ENCODE results near the gene CALCB. TPM values are rescaled to one million over a fixed set of nuclear protein-coding genes. Genes with fewer than 3 reads are reported as not detected.
A peak's percentile ranks its signal among the peaks of the same experiment; 100 is the strongest.
"Not testable (repeated sequence)": the region's sequence is repeated elsewhere in the genome, so short reads cannot be mapped to it uniquely, and the experiment has no call there.

Gene CALCB
- 1.2 and 2.4 TPM in 2 replicates for total RNA-seq

DNA sequence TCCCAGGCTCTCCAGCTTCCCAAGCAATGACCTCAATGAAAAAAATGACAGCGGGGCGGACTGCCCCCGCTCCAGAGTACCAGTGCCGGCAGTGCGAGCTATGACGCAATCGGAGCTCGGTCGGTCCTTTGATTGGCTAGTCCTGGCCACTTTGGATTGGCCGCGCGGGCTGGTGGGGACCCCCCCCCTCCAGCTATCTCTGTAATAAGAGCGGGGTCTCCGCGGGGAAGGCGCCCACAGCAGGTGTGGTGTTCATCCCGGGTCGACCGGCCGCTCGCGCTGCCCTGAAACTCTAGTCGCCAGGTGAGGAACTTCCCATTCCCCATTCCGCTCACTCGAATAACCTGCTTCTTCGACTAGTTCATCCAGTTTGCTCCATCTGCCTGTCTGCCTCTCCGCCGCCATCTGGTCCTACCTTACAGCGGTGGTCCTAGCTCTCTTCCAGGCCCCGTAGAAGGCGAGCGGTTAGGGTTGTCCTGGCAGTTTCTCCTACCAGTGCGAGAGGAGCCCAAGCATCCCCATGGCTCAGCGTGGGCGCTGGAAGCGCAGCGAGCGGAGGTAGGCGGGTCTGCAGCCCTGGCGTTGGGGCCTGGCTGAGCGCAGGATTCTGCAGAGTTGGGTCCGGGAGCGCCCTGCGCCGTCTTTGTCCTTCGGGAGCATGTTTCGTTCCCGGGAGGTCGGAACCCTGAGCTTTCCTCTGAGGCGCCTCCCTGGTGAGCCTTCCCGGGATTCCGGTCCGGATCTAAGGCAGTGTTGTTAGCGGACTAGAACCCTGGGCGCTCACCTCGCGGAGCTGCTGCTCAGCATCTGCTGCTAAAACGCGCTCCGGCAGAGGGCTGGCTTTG, at the start of gene CALCB:
Gene CALCB, plus strand, starts transcription at position 233 of the 845 bp plus-strand sequence. CDS start 1,126 bp downstream, outside the sequence.
- TF ChIP-seq CTCF (IDR thresholded peaks at IDR 0.05; ENCODE audit: insufficient read depth, low read length, poor library complexity, severe bottlenecking), result no peak
- Histone ChIP-seq H3K36me3 (ENCODE audit: control insufficient read depth, insufficient read depth, low read length) (no peaks in the 10 kb centered on the region), H3K27me3 (ENCODE audit: control insufficient read depth, insufficient read depth, low read length) (peaks cover 31% of the 10 kb centered on the region), H3K4me3 (ENCODE audit: low read depth, low read length) (peak within 1 kb of the TSS; percentile 34)
- no peak for DNase-seq (ENCODE audit: low read depth)

DNA sequence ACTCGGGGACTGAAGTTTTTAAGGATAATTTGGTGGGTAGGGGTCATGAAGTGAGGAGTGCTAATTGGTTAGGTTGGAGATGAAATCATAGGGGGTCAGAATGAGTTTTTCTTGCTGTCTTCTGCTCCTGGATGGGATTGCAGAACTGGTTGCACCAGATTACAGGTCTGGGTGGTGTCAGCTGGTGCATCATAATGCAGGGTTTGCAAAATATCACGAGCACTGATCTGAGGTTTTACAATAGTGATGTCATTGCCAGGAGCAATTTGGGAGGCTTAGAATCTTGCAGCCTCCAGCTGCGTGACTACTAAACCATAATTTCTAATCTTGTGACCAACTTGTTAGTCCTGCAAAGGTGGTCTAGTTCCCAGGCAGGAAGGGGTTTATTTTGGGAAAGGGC, 46.4 kb upstream of the CALCB start:
- no peaks in the 10 kb centered on the region for H3K27me3 ChIP-seq (ENCODE audit: control insufficient read depth, insufficient read depth, low read length)
- no peak overlapping the region for H3K4me3 ChIP-seq (ENCODE audit: low read depth, low read length)
- TF ChIP-seq CTCF (IDR thresholded peaks at IDR 0.05; ENCODE audit: insufficient read depth, low read length, poor library complexity, severe bottlenecking), result no peak
- H3K36me3 ChIP-seq (ENCODE audit: control insufficient read depth, insufficient read depth, low read length), result no peaks in the 10 kb centered on the region
- DNase-seq (ENCODE audit: low read depth), result no peak

- Histone ChIP-seq H3K4me3 (ENCODE audit: low read depth, low read length) (no peak overlapping the region), H3K27me3 (ENCODE audit: control insufficient read depth, insufficient read depth, low read length) (no peaks in the 10 kb centered on the region), H3K36me3 (ENCODE audit: control insufficient read depth, insufficient read depth, low read length) (no peaks in the 10 kb centered on the region)
- TF ChIP-seq CTCF (IDR thresholded peaks at IDR 0.05; ENCODE audit: insufficient read depth, low read length, poor library complexity, severe bottlenecking), result no peak
- no peak for DNase-seq (ENCODE audit: low read depth)
Measured at GRCh38 chr11:15027956-15028355, 45.4 kb upstream of the CALCB start.

- TF ChIP-seq CTCF (IDR thresholded peaks at IDR 0.05; ENCODE audit: insufficient read depth, low read length, poor library complexity, severe bottlenecking), result no peak
- no peak for DNase-seq (ENCODE audit: low read depth)
Measured at GRCh38 chr11:15028379-15028778, 45.0 kb upstream of the CALCB start.

GRCh38 chr11:15031945-15032344, 41.4 kb upstream of the CALCB start:
- DNase-seq (ENCODE audit: low read depth); H3K27me3 ChIP-seq (ENCODE audit: control insufficient read depth, insufficient read depth, low read length); H3K4me3 ChIP-seq (ENCODE audit: low read depth, low read length); H3K36me3 ChIP-seq (ENCODE audit: control insufficient read depth, insufficient read depth, low read length): not testable (repeated sequence)

More at GRCh38 chr11:15028379-15028778, 45.0 kb upstream of the CALCB start:
- Histone ChIP-seq H3K27me3 (ENCODE audit: control insufficient read depth, insufficient read depth, low read length) (no peaks in the 10 kb centered on the region), H3K36me3 (ENCODE audit: control insufficient read depth, insufficient read depth, low read length) (no peaks in the 10 kb centered on the region), H3K4me3 (ENCODE audit: low read depth, low read length) (no peak overlapping the region)

GRCh38 chr11:15034687-15035267, 38.6 kb upstream of the CALCB start:
- H3K36me3 ChIP-seq (ENCODE audit: control insufficient read depth, insufficient read depth, low read length), result no peaks in the 10 kb centered on the region
- no peak for TF ChIP-seq CTCF (IDR thresholded peaks at IDR 0.05; ENCODE audit: insufficient read depth, low read length, poor library complexity, severe bottlenecking)
- H3K4me3 ChIP-seq (ENCODE audit: low read depth, low read length), result no peak overlapping the region
- no peak for DNase-seq (ENCODE audit: low read depth)
- H3K27me3 ChIP-seq (ENCODE audit: control insufficient read depth, insufficient read depth, low read length), result no peaks in the 10 kb centered on the region
